HepG2 (cell line): ENCODE data around the gene LAMB4. TPM values are rescaled to one million over a fixed set of nuclear protein-coding genes. Genes with fewer than 3 reads are reported as not detected.

Experiments used
- ATAC-seq: fragments of 200-7000 bp; cut with Tn5 transposase; 3 replicates; pipeline ENCODE4 v1.9.1; 2020; ENCODE audit warnings: mild to moderate bottlenecking, moderate library complexity
- BruUV-seq: library from RNA; stranded (reverse); fragments of 400-500 nt; replicated peaks from 2 replicates; lab custom pipeline; 2021; lab: Mats Ljungman, UMichigan
- CTCF ChIA-PET: fragments of 300-600 bp; formaldehyde crosslinking; extraction: SDS; loops from one replicate; lab custom pipeline; 2021; ENCODE audit warnings: low total read pairs, inconsistent platforms, low intra/inter-chr PET ratio; lab: Yijun Ruan, JAX
- POLR2A ChIA-PET: fragments of 350-600 bp; sonication (Branson Sonifier 250); formaldehyde crosslinking; loops from one replicate; lab custom pipeline; 2020; ENCODE audit warnings: antibody characterized with exemption, inconsistent platforms; lab: Yijun Ruan, JAX
- DNase-seq: peaks from one replicate; pipeline ENCODE4 v3.0.0-alpha.2; 2015; ENCODE audit warnings: low spot score
- FAIRE-seq: peaks from 3 replicates; lab custom pipeline; 2011; peaks lifted over from hg19 to GRCh38; lab: Jason Lieb, UNC
- H2AFZ ChIP-seq: one replicate; pipeline ENCODE4 v1.6.1; 2011; ENCODE audit warnings: low read length, inconsistent platforms
- H3K27ac ChIP-seq: fragments of 300-600 bp; 3 replicates; pipeline ENCODE4 v1.8.0; 2011; ENCODE audit warnings: mixed run types, mild to moderate bottlenecking, mixed read lengths, low read length, inconsistent platforms; ENCODE audit not compliant: insufficient read depth; ENCODE audit errors: extremely low read length
- H3K27me3 ChIP-seq, 2 experiments: fragments of 200-600 bp in 1 of 2; 2 replicates in 1 of 2; 3 replicates in 1 of 2; pipeline versions ENCODE4 v1.6.0 to v1.8.0; 2011; ENCODE audit warnings: low read length in 2 of 2, mild to moderate bottlenecking in 2 of 2, moderate library complexity in 2 of 2, inconsistent platforms in 1 of 2; ENCODE audit not compliant: insufficient read depth in 2 of 2, control insufficient read depth in 1 of 2
- H3K36me3 ChIP-seq, 2 experiments: fragments of 200-600 bp in 1 of 2; replicated peaks in 1 of 2; 2 replicates in 1 of 2; 3 replicates in 1 of 2; pipeline versions ENCODE4 v1.5.1 to v1.8.0; 2011; ENCODE audit warnings: low read length in 2 of 2, inconsistent platforms in 1 of 2; ENCODE audit not compliant: insufficient read depth in 2 of 2, control insufficient read depth in 1 of 2
- H3K4me1 ChIP-seq: 2 replicates; pipeline ENCODE4 v1.5.1; 2012; ENCODE audit warnings: low read length, inconsistent platforms; ENCODE audit not compliant: insufficient read depth
- H3K4me2 ChIP-seq: 2 replicates; pipeline ENCODE4 v1.6.0; 2011; ENCODE audit warnings: low read depth, low read length, inconsistent platforms
- H3K4me3 ChIP-seq, 3 experiments: fragments of 200-600 bp in 1 of 3; sonication (generic), shearing (Covaris generic) in 1 of 3; replicated peaks in 1 of 3; 2 replicates each; pipeline ENCODE4 v1.5.1; 2011 to 2016; ENCODE audit warnings: low read length in 3 of 3, inconsistent platforms in 2 of 3, low read depth in 2 of 3, mild to moderate bottlenecking in 2 of 3, control low read depth in 1 of 3, mixed read lengths in 1 of 3; ENCODE audit not compliant: insufficient read depth in 1 of 3
- H3K79me2 ChIP-seq: one replicate; pipeline ENCODE4 v1.6.1; 2011; ENCODE audit warnings: low read length, inconsistent platforms; ENCODE audit not compliant: insufficient read depth
- H3K9ac ChIP-seq: 2 replicates; pipeline ENCODE4 v1.6.0; 2011; ENCODE audit warnings: mild to moderate bottlenecking, low read depth, low read length, inconsistent platforms; ENCODE audit not compliant: insufficient read depth
- H3K9me3 ChIP-seq: 2 replicates; pipeline ENCODE4 v1.5.1; 2012; ENCODE audit warnings: mild to moderate bottlenecking, low read length
- H4K20me1 ChIP-seq: 2 replicates; pipeline ENCODE4 v1.6.0; 2011; ENCODE audit warnings: inconsistent platforms, mild to moderate bottlenecking, low read length, moderate library complexity; ENCODE audit not compliant: insufficient read depth
- ATF7 ChIP-seq, 2 experiments: fragments of 450-650 bp in 1 of 2; sonication (generic) in 1 of 2; formaldehyde crosslinking in 1 of 2; IDR thresholded peaks; 2 replicates each; pipeline versions ENCODE4 v1.4.0 to v1.6.1; 2016 to 2020; ENCODE audit warnings: antibody characterized with exemption in 1 of 2, mild to moderate bottlenecking in 1 of 2, missing genetic modification reagents in 1 of 2
- CBX1 ChIP-seq: IDR thresholded peaks from one replicate; pipeline ENCODE4 v1.6.1; 2016; ENCODE audit warnings: antibody characterized with exemption, low read depth
- PAWR ChIP-seq: sonication (generic); formaldehyde crosslinking; IDR thresholded peaks from 2 replicates; pipeline ENCODE4 v1.4.0; 2020; ENCODE audit warnings: missing genetic modification reagents, mild to moderate bottlenecking, borderline replicate concordance
- ZNF12 ChIP-seq: sonication (generic); formaldehyde crosslinking; IDR thresholded peaks from 2 replicates; pipeline ENCODE4 v1.5.0; 2020; ENCODE audit warnings: missing genetic modification reagents
- ZNF549 ChIP-seq: sonication (generic); formaldehyde crosslinking; IDR thresholded peaks from 2 replicates; pipeline ENCODE4 v1.5.0; 2020; ENCODE audit warnings: missing genetic modification reagents
- WGBS: methylation state at CpG from one replicate; pipeline ENCODE4 v1.1.6; 2017; ENCODE audit warnings: low lambda C conversion rate; 5-methylcytosine and 5-hydroxymethylcytosine counted together
- in situ Hi-C: cut with HindIII; loops from 2 replicates; pipeline ENCODE4 v1.10.0; 2017; ENCODE audit warnings: low pct_unique_long_range_greater_than_20kb; ENCODE audit not compliant: extremely low pct_ligation_motif_present
- intact Hi-C: fragments of 100-400 bp; cut with micrococcal nuclease; formaldehyde crosslinking; loops from one replicate; pipeline ENCODE4 v1.10.0; 2022; ENCODE audit not compliant: unreplicated experiment
- polyA plus RNA-seq, 8 experiments: library from polyadenylated mRNA; depleted of rRNA in 3 of 8; stranded (reverse) in 7 of 8; unstranded in 1 of 8; fragments of >200 nt; fragmentation: Illumina TruSeq in 4 of 8; extraction: Trizol in 4 of 8; gene quantifications; 2 replicates each; pipeline versions ENCODE4 v1.2.1 to v1.2.3, GENCODE V29; 2011 to 2016; ENCODE audit warnings: low read depth in 4 of 8, missing spikeins in 1 of 8, mixed read lengths in 1 of 8; ENCODE audit not compliant: insufficient read depth in 1 of 8
- total RNA-seq, 5 experiments: library from RNA; depleted of rRNA; stranded (reverse); fragments of >200 nt; fragmentation: Illumina TruSeq; extraction: Trizol; gene quantifications; 2 replicates each; pipeline ENCODE4 v1.2.3, GENCODE V29; 2016; ENCODE audit warnings: low read depth in 1 of 5

Gene LAMB4
- total and polyA plus RNA-seq, 2 of the 13 experiments (the other 11 are each of a cell fraction or from before 2014, with no cell fraction given): 0.05 TPM; not detected in 1

GRCh38 chr7:108137040-108137439, 6.9 kb upstream of the LAMB4 start:
- ATAC-seq: no peak
- Histone ChIP-seq H3K4me3 (no peak overlapping the region), H3K9me3 (no peaks in the 10 kb centered on the region), H3K79me2 (no peaks in the 10 kb centered on the region), H3K9ac (no peak overlapping the region), H4K20me1 (no peaks in the 10 kb centered on the region), H2AFZ (no peak overlapping the region), H3K36me3 (no peaks in the 10 kb centered on the region), H3K4me1 (no peaks in the 10 kb centered on the region), H3K4me2 (no peak overlapping the region), H3K27ac (no peak overlapping the region), H3K27me3 (peaks cover 0 to 6% of the 10 kb centered on the region in 2 experiments; a peak in 2 of 5 replicates)
- in situ Hi-C loops: no loop called here
- no peak for TF ChIP-seq CBX1
- TF ChIP-seq PAWR (CRISPR knock-in tag): no peak
- TF ChIP-seq ZNF12 (CRISPR knock-in tag): peak; percentile 87
- POLR2A ChIA-PET: no interaction called here
- WGBS: 66% methylated on average over 3 of the region's 3 CpGs
- DNase-seq: no peak
- FAIRE-seq: no peak
- CTCF ChIA-PET: no interaction called here
- no TSS peak for BruUV-seq
- intact Hi-C loops: no loop called here

- Histone ChIP-seq H3K9ac (no peak overlapping the region), H2AFZ (no peak overlapping the region), H3K27ac (no peak overlapping the region), H3K36me3 (no peaks in the 10 kb centered on the region), H3K27me3 (peaks cover 0 to 6% of the 10 kb centered on the region in 2 experiments; a peak in 2 of 5 replicates), H4K20me1 (no peaks in the 10 kb centered on the region), H3K9me3 (no peaks in the 10 kb centered on the region), H3K4me1 (no peaks in the 10 kb centered on the region), H3K4me2 (no peak overlapping the region), H3K4me3 (no peak overlapping the region), H3K79me2 (no peaks in the 10 kb centered on the region)
- DNase-seq (no peak), ATAC-seq (no peak), FAIRE-seq (no peak)
- intact Hi-C loops: no loop called here
- CTCF ChIA-PET: no interaction called here
- POLR2A ChIA-PET: no interaction called here
- WGBS: 27% methylated on average over 4 of the region's 4 CpGs
- BruUV-seq: no TSS peak
- in situ Hi-C loops: no loop called here
- TF ChIP-seq ZNF549 (CRISPR knock-in tag): no peak
- TF ChIP-seq ATF7 (IDR thresholded peaks at IDR 0.05): peak; percentile 19; the same call in 1 of the 2 replicates
- TF ChIP-seq ATF7 (CRISPR knock-in tag; IDR thresholded peaks at IDR 0.05): no peak
Observed at GRCh38 chr7:108136191-108136688, 6.1 kb upstream of the LAMB4 start.
